T-helper 9 cell (primary cell): ENCODE results near the gene RPTOR.

ENCODE experiments used
- DNase-seq: peaks from one replicate; pipeline ENCODE4 v3.0.0-alpha.2; 2020

Gene RPTOR

DNA sequence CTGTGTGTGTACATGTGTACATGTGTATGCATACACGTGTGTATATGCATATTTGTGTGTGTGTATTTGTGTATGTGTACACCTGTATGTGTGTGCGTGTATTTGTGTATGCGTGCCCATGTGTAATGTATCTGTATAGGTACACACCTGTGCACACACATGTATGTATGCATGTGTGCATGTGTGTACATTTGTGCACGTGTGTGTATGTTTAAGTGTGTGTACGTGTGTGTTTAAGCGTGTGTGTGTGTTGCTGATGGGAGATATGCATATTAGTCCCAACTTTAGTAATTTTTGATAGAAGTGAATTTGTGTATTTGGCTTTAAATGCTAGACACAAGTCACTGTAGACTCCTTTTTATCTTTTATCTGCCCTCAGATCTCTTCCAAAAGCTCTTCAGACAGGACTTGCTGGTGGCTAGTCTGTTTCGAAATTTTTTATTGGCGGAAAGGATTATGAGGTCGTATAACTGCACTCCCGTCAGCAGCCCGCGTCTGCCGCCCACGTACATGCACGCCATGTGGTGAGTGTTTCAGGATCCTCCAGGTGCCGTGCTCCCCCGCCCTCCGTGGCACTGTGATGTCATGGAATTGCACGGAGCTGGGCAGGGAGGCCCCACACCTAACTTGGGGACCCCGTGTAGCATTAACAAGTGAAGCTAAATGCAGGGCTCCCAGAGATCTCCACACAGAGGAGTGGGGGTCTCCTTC lies 278.2 kb downstream of the RPTOR start:
- DNase-seq, result no peak

- DNase-seq, result no peak
These were observed 280.2 kb downstream of the RPTOR start for GRCh38 chr17:80824549-80825470.

DNA sequence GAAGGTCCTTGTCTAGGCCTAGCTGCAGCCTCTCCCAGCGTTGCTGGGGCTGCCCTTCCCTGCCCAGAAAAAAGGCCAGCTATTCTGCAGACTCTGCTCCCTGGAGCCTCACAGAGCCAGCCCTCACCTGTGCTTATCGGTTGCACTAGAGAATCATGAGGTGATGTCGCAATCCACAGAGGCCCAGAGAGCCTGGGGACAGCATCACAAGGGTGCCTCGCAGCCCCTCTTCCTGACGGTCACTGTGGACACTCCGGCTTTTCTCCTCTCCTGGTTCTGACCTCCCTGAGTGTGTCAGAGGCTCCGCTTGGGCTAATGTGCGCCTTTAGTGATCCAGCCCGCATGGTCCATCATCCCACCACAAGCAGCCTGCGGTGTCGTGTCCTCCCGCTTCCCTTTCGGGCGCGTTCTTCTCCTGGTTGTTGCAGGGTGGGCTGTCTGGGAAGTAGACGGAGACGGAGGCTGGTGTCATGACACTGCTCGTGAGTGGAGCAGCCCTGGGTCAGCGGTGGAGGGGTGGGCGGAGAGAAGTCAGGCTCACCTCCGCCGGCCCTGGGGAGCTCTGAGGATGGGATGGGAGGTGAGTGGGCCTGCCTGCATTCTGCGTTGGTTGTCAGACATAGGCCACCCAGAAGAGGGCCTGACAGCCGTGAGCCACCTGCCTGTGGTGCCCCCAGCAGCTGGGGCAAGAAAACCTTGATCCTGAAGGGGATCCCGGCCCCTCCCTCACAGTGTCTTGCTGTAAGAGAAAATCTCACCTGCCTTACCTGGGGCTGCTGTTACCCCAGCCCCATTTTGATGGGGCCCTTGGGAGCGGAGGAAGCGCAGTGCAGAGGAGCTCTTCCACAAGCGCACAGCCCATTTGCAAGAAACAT lies 281.1 kb downstream of the RPTOR start:
- no peak for DNase-seq

DNA sequence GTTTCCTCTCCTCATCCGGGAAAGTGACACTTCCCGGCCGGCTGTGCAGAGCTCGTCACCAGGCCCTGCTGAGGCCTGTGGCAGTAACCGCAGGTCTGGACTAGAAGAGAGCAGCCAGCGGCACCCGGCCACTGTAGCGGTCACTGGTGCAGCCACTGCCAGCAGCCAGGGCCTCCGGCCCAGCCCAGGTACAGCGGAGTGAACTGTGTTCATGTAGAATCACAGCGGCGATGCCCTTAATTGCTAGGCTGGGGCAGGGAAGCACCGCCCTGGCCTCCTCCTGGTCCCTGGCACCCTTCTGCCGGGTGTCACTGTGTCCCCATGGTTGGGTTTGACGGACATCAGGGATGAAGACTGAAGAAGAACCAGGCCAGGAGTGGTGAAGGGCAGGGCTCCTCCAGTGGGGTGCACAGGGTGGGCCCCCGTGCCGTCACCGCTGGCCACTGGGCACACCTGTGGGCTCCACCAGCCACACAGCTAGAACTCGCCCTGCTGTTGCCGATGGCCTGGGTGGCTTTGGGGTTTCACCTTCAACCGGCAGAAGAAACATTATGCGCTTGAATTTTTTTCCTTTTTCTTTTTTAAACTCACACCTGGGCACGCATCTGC lies 281.8 kb downstream of the RPTOR start:
- DNase-seq, result no peak

- no peak for DNase-seq
These were observed 282.5 kb downstream of the RPTOR start for GRCh38 chr17:80826955-80827645.

DNA sequence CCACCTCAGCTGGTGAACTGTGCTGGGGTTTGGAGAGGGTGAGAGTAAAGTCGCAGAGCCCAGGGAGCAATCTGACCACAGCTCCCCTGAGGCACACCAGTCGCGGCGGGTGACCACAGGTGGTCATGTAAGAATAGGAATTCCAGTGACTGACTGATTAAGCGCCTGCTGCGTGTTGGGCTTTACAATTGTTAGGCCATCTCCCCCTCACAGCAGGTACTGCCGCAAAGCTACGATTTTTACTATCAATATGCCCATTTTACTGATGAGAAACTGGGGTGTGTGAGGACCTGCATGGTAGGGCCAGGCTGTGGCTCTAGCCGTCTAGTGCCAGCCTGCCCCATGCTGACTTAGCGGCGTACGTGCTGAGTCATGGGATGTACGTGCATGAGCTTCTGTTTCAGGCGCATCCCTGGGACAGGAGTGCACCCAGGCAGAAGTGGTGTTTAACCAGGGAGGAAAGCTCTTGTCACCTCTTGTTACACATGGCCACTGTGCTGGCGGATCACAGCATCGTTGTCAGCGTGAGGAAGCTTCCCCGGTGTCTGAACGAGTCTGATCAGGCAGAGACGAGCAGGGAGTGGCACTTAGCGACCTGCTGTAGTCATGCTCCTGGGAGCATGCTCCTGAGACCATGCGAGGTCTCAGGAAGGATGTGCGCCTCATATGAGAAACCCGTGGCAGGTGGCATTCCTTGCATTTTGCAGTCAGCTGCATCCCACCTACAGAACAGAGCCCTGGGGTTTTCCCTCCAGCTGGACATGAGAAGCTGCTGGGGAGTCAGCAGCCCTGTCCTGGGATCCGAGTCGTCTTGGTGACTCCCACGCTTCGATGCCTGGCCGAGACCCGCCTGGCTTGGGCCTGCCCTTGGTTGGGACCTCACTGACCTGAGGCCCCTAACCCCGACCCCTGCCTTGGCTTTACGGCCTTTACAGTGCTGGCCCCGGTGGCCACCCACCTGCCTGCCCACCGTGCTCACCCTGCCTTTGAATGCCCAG lies 283.3 kb downstream of the RPTOR start:
- DNase-seq, result no peak

DNA sequence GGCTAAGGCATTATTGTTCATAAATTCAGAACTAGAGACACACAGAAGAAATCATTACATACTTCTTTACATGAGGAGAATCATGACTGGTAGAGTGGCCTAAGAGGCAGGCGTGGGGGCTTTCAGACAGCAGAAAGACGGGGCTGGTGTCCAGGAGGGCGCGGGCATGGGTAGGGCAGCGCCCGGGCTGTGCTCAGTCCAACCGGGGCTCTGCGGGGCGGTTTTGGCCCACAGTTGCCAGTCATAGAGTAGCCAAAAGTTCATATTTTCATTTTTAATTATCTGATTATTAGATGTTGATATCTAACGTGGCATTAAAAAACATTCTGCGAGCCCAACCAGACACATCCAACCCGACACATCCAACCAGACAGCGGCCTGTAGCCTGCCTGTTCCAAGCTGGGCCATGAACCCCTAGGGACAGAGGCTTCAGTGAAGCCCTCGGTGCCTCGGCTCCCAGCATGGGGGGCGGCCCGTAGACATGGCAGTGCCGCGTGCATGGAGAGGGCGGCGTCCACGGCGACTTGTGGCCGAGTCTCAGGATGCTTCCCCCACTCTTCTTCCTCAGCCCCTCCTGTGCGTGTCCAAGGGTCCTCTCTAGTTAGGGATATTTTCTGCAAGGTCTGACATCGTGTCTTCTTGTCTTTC lies 284.7 kb downstream of the RPTOR start:
- DNase-seq, result no peak

DNA sequence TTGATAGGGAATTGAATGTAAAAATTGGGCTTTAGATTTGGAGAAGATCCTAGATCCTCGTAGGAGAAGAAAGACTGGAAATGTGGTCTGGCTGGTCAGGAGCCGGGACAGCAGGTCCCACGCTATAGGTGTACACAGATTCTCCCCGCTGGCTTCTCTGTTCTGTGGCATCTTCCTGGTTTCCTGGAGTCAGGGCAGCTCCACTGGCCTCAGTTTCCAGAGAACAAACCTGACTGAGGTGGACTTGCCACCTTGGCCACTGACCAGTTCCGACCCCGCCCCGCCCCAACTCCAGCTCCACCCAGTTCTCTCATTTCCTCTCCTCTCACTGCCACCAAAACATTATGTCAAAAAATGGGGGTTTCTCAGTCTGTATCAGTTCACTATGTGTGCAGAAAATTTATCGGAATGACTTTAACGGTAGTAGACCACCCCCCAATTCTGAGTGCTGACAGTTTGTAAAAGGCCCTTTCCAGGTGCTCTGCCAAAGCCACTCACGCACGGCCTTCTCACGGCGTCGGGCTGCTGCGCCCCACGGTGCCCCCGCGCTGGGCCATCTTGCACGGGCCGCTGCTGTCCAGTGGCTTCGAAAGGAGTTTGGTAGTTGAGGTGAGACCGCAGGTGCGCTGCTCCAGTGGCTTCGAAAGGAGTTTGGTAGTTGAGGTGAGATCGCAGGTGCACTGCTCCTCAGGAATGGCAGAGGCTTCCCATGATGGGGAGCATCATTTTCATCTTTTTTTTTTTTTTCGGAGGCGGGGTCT lies 285.6 kb downstream of the RPTOR start:
- DNase-seq, result no peak

GRCh38 chr17:80831491-80831890 lies 286.9 kb downstream of the RPTOR start:
- DNase-seq, result no peak

DNA sequence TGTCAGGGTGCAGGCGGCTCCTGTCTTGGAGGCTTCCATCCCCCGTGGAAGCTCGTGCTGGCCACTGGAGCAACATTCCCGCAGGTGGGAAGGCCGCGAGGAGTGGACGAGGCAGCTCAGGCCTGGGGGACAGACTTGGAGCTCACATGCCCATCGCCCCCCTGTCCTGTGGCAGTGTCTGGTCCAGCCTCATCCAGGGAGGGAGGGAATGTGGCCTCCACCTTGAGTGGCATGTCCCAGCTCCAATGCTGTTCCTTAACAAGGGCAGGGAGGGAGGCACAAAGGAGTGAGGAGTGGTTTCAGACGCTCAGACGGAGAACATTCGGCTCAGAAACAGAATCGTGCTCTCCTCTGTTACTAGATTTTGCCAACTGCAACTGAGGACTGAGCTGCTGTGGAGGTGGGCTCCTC lies 287.6 kb downstream of the RPTOR start:
- DNase-seq, result no peak

DNA sequence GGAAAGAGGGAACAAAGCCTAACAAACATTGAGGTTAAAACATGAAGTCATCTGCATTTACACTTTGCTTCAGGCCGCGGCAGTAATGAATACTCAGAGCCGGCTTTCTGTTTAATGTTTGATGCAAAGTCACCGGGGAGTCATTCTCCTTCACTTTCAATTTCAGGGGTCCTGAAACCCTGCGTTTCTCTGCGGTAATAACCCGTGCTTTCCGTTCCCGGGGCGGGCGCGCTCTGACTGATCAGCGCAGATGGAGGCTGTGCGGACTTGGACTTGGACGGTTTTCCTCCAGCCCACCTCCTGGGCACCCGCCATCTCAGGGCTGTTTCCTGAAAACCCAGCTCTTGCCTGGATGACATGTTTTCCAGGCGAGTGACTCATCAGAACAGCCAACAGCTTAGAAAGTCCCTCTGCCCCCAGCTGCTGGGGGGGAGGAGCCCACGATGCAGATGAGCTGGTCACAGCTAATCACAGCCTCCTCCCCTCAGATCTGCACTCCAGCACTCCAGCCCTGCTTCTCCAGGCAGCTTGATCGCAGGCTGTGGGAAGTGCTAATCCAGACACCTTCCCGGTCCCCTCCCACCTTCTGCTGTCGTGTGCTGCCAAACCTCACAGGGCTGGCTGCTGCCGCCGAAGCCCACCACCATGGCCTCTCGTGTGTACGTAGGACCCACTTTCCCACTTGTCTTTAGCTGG lies 288.4 kb downstream of the RPTOR start:
- DNase-seq, result peak; percentile 37

GRCh38 chr17:80833952-80834892 lies 289.6 kb downstream of the RPTOR start:
- no peak for DNase-seq

DNA sequence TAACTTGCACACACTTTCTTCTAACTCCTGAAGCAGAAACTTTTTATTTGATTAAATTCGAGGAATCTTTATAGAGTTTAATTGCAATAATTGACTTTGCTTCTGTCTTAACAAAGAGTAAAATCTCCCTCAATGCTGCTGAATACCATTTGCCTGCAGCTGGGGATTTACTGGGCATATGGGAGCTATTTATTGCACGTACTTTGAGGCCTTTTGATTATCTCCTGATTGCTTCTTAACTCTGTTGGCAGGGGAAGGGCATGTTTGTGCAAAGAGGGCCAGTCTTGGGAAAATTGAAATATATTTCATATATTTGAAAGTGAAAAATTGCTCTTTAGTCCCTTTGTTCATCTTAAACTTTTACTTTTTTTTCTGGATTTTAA lies 290.2 kb downstream of the RPTOR start:
- no peak for DNase-seq

GRCh38 chr17:80835816-80836657 lies 291.4 kb downstream of the RPTOR start:
- no peak for DNase-seq

DNA sequence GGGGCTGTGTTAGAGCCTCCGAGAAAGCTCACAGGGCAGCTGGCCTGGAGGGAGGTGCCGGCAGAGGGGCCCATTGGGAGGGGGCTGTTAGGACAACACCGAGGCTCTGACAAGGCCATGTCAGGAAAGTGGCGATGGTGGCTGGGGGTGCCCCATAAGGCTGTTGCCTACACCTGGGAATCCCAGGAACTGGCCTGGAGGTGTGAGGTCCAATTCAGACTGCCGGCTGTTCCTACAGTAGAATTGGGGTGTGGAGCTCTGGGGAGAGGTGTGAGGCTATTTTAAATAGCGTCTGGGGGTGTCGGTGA lies 292.0 kb downstream of the RPTOR start:
- DNase-seq, result no peak

- DNase-seq, result no peak
These were observed 292.4 kb downstream of the RPTOR start for GRCh38 chr17:80836971-80837481.

DNA sequence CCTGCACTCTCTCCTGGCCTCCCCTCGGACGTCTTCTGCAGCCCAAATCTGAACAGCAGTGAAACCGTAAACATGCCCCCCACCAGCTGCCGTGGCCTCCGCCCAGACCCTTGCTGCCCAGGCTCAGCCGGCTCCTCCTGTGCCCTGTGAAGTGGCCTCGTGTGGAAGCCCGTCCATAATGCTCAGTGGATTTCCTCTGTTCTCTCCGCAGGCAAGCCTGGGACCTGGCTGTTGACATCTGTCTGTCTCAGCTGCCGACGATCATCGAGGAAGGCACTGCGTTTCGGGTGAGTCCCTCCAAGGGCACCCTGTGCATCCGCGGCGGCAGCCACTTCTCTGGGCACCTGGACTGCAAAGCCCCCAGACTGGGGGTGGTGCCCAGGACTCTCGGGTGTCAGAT lies 293.1 kb downstream of the RPTOR start:
- no peak for DNase-seq
